Mesodermal cell (in vitro differentiated cells): Measurements from ENCODE around the gene NRK.

Source experiments
- H3K27ac ChIP-seq: 2 replicates; pipeline ENCODE4 v1.7.0; 2013; ENCODE audit warnings: mild to moderate bottlenecking, low read depth, low read length, moderate library complexity; ENCODE audit not compliant: severe bottlenecking
- H3K36me3 ChIP-seq: 2 replicates; pipeline ENCODE4 v1.7.1; 2013; ENCODE audit warnings: mild to moderate bottlenecking, low read length, moderate library complexity; ENCODE audit not compliant: control insufficient read depth, insufficient read depth
- H3K4me1 ChIP-seq: one replicate; pipeline ENCODE4 v1.7.1; 2013; ENCODE audit warnings: mild to moderate bottlenecking, low read length; ENCODE audit not compliant: insufficient read depth, control insufficient read depth, poor library complexity, severe bottlenecking
- H3K4me3 ChIP-seq: 2 replicates; pipeline ENCODE4 v1.7.0; 2013; ENCODE audit warnings: low read length, control low read depth, mild to moderate bottlenecking; ENCODE audit not compliant: insufficient read depth, poor library complexity, severe bottlenecking; ENCODE audit errors: extremely low read depth
- H3K9me3 ChIP-seq: 2 replicates; pipeline ENCODE4 v1.7.1; 2013; ENCODE audit warnings: mild to moderate bottlenecking, low read length, moderate library complexity; ENCODE audit not compliant: control insufficient read depth
- WGBS, 2 experiments: methylation state at CpG; one replicate each; pipeline ENCODE4 v1.1.5; 2013; ENCODE audit warnings: missing lambda C conversion rate in 2 of 2; ENCODE audit not compliant: insufficient coverage in 2 of 2; 5-methylcytosine and 5-hydroxymethylcytosine counted together

NRK gene

GRCh38 chrX:105876658-105877057 lies 54.3 kb downstream of the NRK start:
- Histone ChIP-seq H3K9me3 (no peaks in the 10 kb centered on the region), H3K36me3 (no peaks in the 10 kb centered on the region), H3K4me3 (no peak overlapping the region), H3K4me1 (no peaks in the 10 kb centered on the region), H3K27ac (no peak overlapping the region)
- no CpG with 5 or more reads among the region's 3 CpGs for WGBS, 2 experiments

- no peaks in the 10 kb centered on the region for H3K9me3 ChIP-seq
- H3K27ac ChIP-seq = no peak overlapping the region
- H3K4me1 ChIP-seq = no peaks in the 10 kb centered on the region
- WGBS, 2 experiments = no CpG with 5 or more reads among the region's 3 CpGs
- H3K36me3 ChIP-seq = no peaks in the 10 kb centered on the region
- no peak overlapping the region for H3K4me3 ChIP-seq
Observed at GRCh38 chrX:105880491-105880890, 58.2 kb downstream of the NRK start.

GRCh38 chrX:105882581-105883275 lies 60.4 kb downstream of the NRK start:
- Histone ChIP-seq H3K4me3 (no peak overlapping the region), H3K4me1 (no peaks in the 10 kb centered on the region), H3K36me3 (no peaks in the 10 kb centered on the region), H3K9me3 (no peaks in the 10 kb centered on the region), H3K27ac (no peak overlapping the region)
- no CpG with 5 or more reads among the region's 3 CpGs for WGBS, 2 experiments

GRCh38 chrX:105894721-105895120 lies 72.4 kb downstream of the NRK start:
- no peak overlapping the region for H3K4me3 ChIP-seq
- H3K4me1 ChIP-seq = no peaks in the 10 kb centered on the region
- H3K9me3 ChIP-seq = no peaks in the 10 kb centered on the region
- no peaks in the 10 kb centered on the region for H3K36me3 ChIP-seq
- H3K27ac ChIP-seq = no peak overlapping the region

- WGBS, 2 experiments = 80 to 82% methylated on average over 1 to 2 of the region's 8 CpGs
- Histone ChIP-seq H3K36me3 (no peaks in the 10 kb centered on the region), H3K4me3 (no peak overlapping the region), H3K9me3 (no peaks in the 10 kb centered on the region), H3K27ac (no peak overlapping the region), H3K4me1 (no peaks in the 10 kb centered on the region)
Observed at GRCh38 chrX:105909576-105909975, 87.2 kb downstream of the NRK start.

- H3K4me3 ChIP-seq = no peak overlapping the region
- H3K27ac ChIP-seq = no peak overlapping the region
- H3K4me1 ChIP-seq = no peaks in the 10 kb centered on the region
- H3K36me3 ChIP-seq = no peaks in the 10 kb centered on the region
- no CpG with 5 or more reads among the region's 3 CpGs for whole genome bisulfite sequencing, 2 experiments
- no peaks in the 10 kb centered on the region for H3K9me3 ChIP-seq
Observed at GRCh38 chrX:105910563-105911105, 88.3 kb downstream of the NRK start.

- Histone ChIP-seq H3K9me3 (no peaks in the 10 kb centered on the region), H3K36me3 (no peaks in the 10 kb centered on the region), H3K27ac (no peak overlapping the region), H3K4me3 (no peak overlapping the region), H3K4me1 (no peaks in the 10 kb centered on the region)
- no CpG with 5 or more reads among the region's 3 CpGs for WGBS, 2 experiments
Observed at GRCh38 chrX:105945266-105945665, 122.9 kb downstream of the NRK start.

GRCh38 chrX:105969487-105969886 lies 147.1 kb downstream of the NRK start:
- Histone ChIP-seq H3K4me3 (no peak overlapping the region), H3K4me1 (no peaks in the 10 kb centered on the region), H3K27ac (no peak overlapping the region), H3K36me3 (no peaks in the 10 kb centered on the region), H3K9me3 (no peaks in the 10 kb centered on the region)
- 83% methylated on average over 1 of the region's 5 CpGs; no CpG with 5 or more reads in 1 of the 2 experiments for WGBS, 2 experiments

GRCh38 chrX:105972690-105973386 lies 150.5 kb downstream of the NRK start:
- Histone ChIP-seq H3K27ac (no peak overlapping the region), H3K4me1 (no peaks in the 10 kb centered on the region), H3K36me3 (no peaks in the 10 kb centered on the region), H3K9me3 (no peaks in the 10 kb centered on the region), H3K4me3 (no peak overlapping the region)
- WGBS, 2 experiments = 60% methylated on average over 2 of the region's 3 CpGs

GRCh38 chrX:105973387-105973739 lies 151.0 kb downstream of the NRK start:
- H3K36me3 ChIP-seq = no peaks in the 10 kb centered on the region
- H3K27ac ChIP-seq = no peak overlapping the region
- no peaks in the 10 kb centered on the region for H3K9me3 ChIP-seq
- no peak overlapping the region for H3K4me3 ChIP-seq
- H3K4me1 ChIP-seq = no peaks in the 10 kb centered on the region
- no CpG with 5 or more reads among the region's 3 CpGs for WGBS, 2 experiments

GRCh38 chrX:105975382-105975781 lies 153.0 kb downstream of the NRK start:
- Histone ChIP-seq H3K4me1 (no peaks in the 10 kb centered on the region), H3K4me3 (no peak overlapping the region), H3K36me3 (no peaks in the 10 kb centered on the region), H3K9me3 (no peaks in the 10 kb centered on the region), H3K27ac (no peak overlapping the region)
